Inferior parietal cortex (tissue), 1 donor: ENCODE results near the gene RBMY1F.
"Not testable (repeated sequence)": the region's sequence is repeated elsewhere in the genome, so short reads cannot be mapped to it uniquely, and the experiment has no call there.

Experiments
- DNase-seq: peaks from one replicate; pipeline ENCODE4 v3.0.0-alpha.2; 2016; ENCODE audit errors: extremely low spot score

RBMY1F gene

GRCh38 chrY:22182823-22183222 is at the start of gene RBMY1F:
TSS of gene RBMY1F (minus strand) at chrY:22182923. CDS start at chrY:22180969, 1,954 bp downstream.
- DNase-seq = not testable (repeated sequence)

GRCh38 chrY:22151144-22151543 is 31.6 kb downstream of the RBMY1F start:
- DNase-seq = not testable (repeated sequence)

GRCh38 chrY:22141011-22141695 is 41.6 kb downstream of the RBMY1F start:
- not testable (repeated sequence) for DNase-seq

- not testable (repeated sequence) for DNase-seq
Measured at GRCh38 chrY:22134719-22135118, 48.0 kb downstream of the RBMY1F start.

GRCh38 chrY:22130494-22130893 is 52.2 kb downstream of the RBMY1F start:
- not testable (repeated sequence) for DNase-seq
